Cardiac septum (tissue), 1 donor: Measurements from ENCODE around the gene NPAS1. TPM values are rescaled to one million over a fixed set of nuclear protein-coding genes. Genes with fewer than 3 reads are reported as not detected.
"Not testable (repeated sequence)": the region's sequence is repeated elsewhere in the genome, so short reads cannot be mapped to it uniquely, and the experiment has no call there.

Source experiments
- DNase-seq: peaks from one replicate; pipeline ENCODE4 v3.0.0-alpha.2; 2020; ENCODE audit warnings: low spot score
- intact Hi-C: fragments of 100-400 bp; cut with DNase I; formaldehyde crosslinking; loops from one replicate; pipeline ENCODE4 v1.14.0; 2022
- total RNA-seq: library from RNA; stranded (reverse); fragmentation: NEBNext Ultra II Directional; extraction: Animal tissue kit (Norgen Biotek cat#: 25700); gene quantifications from one replicate; pipeline ENCODE4 v1.2.1, GENCODE V29; 2021
- donor health status: DM: no; HTN: no; CAD: no.

Gene NPAS1
- total RNA-seq, 1 donor from 2014 or later: 0.54 TPM

- intact Hi-C loops: no loop called here
- no peak for DNase-seq
Observed at GRCh38 chr19:47069795-47070194, 50.2 kb downstream of the NPAS1 start.

GRCh38 chr19:47070756-47071155 is 51.1 kb downstream of the NPAS1 start:
- DNase-seq: no peak

GRCh38 chr19:47071731-47072130 is 52.1 kb downstream of the NPAS1 start:
- intact Hi-C loops: no loop called here
- DNase-seq: no peak

More at GRCh38 chr19:47070756-47071155, 51.1 kb downstream of the NPAS1 start:
- intact Hi-C loops: no loop called here

GRCh38 chr19:47072323-47072722 is 52.7 kb downstream of the NPAS1 start:
- DNase-seq: no peak
- intact Hi-C loops: no loop called here

DNA sequence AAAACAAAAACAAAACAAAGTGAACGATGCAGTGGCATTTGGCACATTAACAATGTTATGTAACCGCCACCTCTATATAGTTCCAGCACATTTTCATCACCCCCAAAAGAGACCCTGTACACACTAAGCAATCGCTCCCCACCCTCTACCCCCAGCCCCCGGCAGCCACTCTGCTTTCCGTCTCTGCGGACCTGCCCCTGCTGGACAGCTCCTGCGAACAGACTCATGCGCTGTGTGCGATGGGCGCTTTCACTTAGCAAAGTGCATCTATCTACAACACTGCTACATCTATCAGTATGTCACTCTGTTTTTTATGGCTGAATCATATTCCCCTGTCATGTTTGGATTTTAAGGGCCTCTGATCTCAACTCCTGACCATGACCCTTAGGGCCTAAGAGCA is 53.9 kb downstream of the NPAS1 start:
- intact Hi-C loops: no loop called here

GRCh38 chr19:47074621-47075020 is 55.0 kb downstream of the NPAS1 start:
- intact Hi-C loops: loop anchor here (1.0 kb wide), 1 partner anchor 49 kb away; no protein-coding TSS in a partner anchor
- DNase-seq: no peak

More for the DNA sequence above, 53.9 kb downstream of the NPAS1 start:
- DNase-seq: no peak

- peak; percentile 86 for DNase-seq
- intact Hi-C loops: loop anchor here (1.0 kb wide), 1 partner anchor 48 kb away; no protein-coding TSS in a partner anchor
Observed at GRCh38 chr19:47075179-47075810, 55.7 kb downstream of the NPAS1 start.

GRCh38 chr19:47075941-47076340 is 56.3 kb downstream of the NPAS1 start:
- no peak for DNase-seq
- intact Hi-C loops: loop anchor here (1.0 kb wide), 1 partner anchor 47 kb away; no protein-coding TSS in a partner anchor

- DNase-seq, intact Hi-C loops: not testable (repeated sequence)
Observed at GRCh38 chr19:47078351-47078750, 58.7 kb downstream of the NPAS1 start.

- intact Hi-C loops: no loop called here
Observed at GRCh38 chr19:47081095-47081494, 61.5 kb downstream of the NPAS1 start.

DNA sequence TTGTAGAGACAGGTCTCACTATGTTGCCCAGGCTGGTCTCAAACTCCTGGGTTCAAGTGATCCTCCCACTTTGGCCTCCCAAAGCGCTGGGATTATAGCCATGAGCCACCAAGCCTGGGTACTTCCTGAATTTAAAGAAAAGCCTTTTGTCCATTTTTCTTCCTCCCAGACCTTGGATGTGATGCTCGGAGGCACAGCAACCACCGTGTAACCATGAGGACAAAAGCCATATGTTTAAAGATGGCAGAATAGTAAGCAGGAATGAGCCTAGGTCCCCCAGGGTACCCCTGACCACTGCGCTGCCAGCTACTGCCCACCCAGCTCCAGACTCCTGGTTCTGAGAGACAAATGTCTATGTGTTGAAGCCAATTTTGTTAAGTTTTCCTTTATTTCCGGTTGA is 62.9 kb downstream of the NPAS1 start:
- intact Hi-C loops: no loop called here
- no peak for DNase-seq

More at GRCh38 chr19:47081095-47081494, 61.5 kb downstream of the NPAS1 start:
- DNase-seq: no peak

- intact Hi-C loops: no loop called here
- no peak for DNase-seq
Observed at GRCh38 chr19:47084879-47085439, 65.3 kb downstream of the NPAS1 start.

- DNase-seq: no peak
- intact Hi-C loops: no loop called here
Observed at GRCh38 chr19:47086280-47086679, 66.6 kb downstream of the NPAS1 start.

DNA sequence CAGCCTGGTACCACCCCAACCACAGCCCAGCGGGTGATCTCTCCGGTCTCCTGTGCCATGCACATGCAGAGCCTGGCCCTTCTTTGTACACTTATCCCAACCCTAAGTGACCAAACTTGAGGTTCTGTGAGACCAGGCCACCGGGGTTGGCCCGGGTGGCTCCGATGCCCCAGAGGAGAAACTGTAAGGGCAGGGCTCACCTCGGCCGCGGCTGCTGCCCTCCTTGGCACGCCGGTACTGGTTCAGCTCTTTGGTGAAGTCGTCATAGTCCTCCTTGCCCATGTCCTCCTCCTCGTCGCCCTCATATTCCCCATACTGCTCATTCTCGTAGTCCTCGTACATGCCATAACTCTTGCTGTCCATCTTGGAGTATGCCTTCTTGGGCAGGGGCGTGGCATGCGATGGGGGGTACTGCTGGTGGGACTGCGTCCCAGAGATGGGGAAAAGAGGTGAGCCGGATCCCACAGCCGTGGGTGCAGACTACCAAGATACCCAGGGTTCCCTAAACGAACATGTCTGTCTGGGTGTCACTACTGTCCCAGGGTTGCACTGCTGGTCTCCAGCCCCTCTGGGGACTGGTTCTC is 70.2 kb downstream of the NPAS1 start:
- intact Hi-C loops: no loop called here
- DNase-seq: no peak

DNA sequence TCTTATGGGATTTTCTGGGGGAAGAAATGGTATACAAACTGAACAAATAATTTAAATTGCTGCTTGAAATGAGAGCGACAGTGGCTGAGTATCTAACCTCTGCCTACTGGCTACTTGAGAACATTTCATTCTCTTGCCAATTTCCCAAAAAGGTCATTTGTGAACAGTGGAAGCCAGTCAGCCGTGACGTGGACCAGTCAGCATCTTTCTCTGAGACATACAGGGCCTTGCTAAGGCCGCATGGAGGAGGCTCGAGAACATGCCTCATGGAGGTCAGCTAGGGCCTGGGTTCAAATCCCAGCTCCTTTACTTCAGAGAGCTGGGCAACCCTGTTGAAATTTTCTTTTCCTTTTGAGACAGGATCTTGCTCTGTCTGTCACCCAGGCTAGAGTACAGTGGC is 73.6 kb downstream of the NPAS1 start:
- no peak for DNase-seq
- intact Hi-C loops: no loop called here

DNA sequence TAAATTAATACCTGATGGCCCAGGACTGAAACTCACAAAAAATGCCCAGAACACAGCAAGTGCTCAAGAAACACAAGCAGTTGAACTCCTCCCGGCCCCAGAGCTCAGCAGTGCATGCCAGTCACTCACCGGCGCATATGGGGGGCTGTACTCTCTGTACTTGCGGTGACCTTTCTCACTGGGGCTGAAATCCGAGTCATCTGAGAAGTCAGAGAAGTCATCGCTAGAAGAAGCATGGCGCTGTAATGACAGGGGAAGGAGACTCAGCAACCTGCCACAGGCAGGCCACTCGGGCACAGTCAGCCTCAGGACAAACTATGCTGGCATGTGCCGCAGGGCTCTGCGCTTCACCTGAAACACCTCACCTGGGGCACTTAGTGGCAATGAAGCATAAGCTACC is 74.2 kb downstream of the NPAS1 start:
- intact Hi-C loops: no loop called here

DNA sequence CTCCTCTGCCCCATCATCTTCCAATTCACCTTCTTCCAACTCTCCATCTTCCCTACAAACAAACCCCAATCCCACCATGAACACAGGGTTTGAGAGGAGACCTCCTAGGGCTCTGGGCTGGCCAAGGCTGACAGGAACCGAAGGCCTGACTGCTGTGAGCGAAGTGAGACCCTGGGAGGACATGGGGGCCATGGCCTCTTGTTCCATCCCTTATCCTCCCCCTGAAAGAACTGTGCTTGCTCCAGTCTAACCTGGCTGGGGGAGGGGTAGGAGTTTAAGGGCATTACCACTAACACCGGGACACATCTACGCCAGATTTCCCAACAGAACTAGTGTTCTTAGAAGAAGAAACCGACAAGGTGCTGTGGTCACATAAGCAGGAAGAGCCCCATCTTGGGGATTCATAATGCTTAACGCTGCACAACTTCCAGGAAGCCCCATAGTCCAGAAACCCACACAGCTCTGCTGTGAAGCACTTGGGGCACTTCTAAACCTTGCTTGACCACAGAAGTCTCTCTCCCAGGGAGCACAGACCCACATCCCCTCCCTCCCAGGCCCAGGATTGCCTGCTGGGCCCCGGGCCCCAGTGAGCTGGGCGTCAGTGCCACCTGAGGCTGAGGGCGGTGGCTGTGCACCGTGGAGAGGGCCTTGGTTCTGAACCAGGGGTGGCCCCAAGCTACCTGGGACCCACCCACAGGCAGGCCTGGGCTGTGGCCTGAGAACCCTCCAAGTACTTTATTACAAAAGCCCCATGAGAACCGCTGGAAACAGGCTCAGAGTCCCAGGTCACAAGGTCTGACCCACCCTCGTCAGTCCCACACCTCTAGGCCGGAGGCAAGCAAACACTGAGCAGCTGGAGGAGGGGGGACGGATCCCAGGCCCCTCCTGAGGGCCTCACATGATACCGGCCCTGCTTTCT is 75.2 kb downstream of the NPAS1 start:
- intact Hi-C loops: no loop called here
- no peak for DNase-seq

More for the DNA sequence above, 74.2 kb downstream of the NPAS1 start:
- no peak for DNase-seq
